GM10847 (cell line): ENCODE data around the gene RBM28.
A peak's percentile ranks its signal among the peaks of the same experiment; 100 is the strongest.

Experiments
- POLR2A ChIP-seq: IDR thresholded peaks from 2 replicates; pipeline ENCODE4 v1.6.1; 2011; ENCODE audit not compliant: insufficient read length; ENCODE audit errors: extremely low read depth

Gene RBM28, protein sequence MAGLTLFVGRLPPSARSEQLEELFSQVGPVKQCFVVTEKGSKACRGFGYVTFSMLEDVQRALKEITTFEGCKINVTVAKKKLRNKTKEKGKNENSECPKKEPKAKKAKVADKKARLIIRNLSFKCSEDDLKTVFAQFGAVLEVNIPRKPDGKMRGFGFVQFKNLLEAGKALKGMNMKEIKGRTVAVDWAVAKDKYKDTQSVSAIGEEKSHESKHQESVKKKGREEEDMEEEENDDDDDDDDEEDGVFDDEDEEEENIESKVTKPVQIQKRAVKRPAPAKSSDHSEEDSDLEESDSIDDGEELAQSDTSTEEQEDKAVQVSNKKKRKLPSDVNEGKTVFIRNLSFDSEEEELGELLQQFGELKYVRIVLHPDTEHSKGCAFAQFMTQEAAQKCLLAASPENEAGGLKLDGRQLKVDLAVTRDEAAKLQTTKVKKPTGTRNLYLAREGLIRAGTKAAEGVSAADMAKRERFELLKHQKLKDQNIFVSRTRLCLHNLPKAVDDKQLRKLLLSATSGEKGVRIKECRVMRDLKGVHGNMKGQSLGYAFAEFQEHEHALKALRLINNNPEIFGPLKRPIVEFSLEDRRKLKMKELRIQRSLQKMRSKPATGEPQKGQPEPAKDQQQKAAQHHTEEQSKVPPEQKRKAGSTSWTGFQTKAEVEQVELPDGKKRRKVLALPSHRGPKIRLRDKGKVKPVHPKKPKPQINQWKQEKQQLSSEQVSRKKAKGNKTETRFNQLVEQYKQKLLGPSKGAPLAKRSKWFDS

DNA sequence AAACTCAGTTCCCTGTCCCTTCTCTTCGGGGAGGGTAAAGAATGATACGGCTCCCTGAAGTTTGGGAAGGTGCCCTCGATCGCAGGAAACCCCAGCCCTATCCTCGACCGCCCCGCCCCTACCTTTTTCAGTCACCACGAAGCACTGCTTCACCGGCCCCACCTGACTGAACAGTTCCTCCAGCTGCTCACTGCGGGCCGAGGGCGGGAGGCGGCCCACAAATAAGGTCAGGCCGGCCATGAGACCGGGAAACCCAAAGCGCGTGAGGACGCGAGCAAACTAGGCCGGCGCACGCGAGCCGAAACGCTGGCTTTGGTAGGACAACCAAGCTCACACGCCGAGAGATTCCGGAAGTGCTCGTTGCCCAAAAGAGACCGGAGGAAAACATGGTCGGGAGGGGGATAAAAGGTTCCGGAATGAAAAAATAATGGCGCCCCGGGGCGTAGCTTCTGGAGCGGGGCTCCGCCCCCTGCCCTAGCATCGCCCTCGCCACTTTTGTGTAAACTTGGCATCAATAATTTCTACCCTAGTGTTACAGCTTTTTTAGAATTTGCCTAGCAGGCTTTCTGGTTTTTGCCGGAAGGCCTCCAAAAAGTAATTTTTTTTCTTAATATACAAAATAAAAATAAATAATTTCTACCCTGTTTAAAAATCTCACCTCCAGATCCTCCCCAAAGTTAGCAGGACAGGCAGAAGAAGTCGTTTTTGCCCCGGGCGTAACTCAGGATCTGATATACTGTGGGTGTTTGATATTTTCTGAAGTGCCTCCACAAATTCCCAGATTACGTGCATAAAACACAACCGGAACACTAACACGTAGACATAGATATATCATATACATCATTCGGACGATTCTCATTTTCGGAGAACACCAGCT lies at the start of gene RBM28:
TSS of gene RBM28 (minus strand) at position 355 of the 877 bp plus-strand sequence. CDS start at position 240, 115 bp downstream.
- TF ChIP-seq POLR2A = peak; percentile 82

DNA sequence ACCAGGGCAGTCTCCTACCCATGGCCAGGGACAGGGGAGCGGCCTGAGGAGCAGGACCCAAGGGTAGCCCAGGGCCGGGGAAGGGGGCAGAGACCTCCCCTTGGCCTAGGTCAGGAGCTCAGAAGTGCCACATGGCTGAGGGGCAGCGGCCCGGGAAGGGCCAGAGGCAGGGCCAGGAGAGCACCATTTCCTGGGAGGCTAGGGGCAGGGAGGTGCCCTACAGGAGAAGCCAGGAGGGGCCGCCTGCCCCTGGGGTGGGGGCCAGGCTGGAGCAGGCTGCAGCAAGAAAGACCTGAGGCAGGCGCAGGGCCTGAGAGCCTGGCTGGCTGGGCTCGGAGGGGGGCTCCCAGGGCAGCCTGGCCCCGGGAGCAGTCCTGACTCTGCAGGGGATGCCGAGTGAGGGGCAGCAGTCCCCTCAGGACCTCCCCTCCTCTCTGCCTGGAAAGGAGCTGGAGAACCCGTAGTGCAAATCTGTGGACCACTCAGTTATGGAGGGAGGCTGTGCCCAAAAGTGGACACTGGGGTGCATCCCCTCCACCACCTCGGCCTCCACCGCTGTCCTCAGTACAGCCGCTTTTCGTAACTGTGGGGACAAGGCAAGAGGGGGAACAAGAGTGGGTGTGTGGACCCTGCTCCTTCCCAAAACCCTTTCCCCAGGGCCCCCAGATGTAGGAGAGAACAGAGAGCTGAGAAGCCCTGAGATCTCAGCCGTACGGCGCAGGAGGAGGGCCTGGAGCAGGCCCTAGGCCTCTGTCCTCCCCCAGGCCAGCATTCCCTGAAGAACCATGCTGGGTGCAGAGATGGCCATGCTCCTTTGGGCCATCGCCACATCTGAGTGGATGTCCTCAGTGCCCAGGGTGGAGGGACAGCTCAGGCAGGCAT lies 49.0 kb upstream of the RBM28 start:
- TF ChIP-seq POLR2A = no peak

DNA sequence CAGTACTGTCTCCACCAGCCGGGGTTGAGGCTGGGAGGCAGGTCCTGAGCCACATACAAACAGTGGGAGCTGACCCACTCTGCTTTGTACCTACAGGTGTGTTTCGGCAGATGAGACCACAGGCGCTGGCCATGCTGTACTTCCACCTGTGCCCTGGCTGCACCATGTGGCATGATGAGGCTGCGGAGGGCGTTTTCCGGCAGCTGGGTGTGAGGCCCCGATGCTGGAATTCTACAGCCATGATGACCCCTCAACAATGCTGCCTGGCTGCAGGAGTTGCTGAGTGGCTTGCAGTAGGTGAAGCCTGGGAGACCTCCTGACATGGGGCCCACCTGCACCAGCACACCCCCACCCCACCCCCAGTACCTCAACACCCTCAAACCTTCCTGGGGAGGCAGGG lies 48.1 kb upstream of the RBM28 start:
- TF ChIP-seq POLR2A = no peak

DNA sequence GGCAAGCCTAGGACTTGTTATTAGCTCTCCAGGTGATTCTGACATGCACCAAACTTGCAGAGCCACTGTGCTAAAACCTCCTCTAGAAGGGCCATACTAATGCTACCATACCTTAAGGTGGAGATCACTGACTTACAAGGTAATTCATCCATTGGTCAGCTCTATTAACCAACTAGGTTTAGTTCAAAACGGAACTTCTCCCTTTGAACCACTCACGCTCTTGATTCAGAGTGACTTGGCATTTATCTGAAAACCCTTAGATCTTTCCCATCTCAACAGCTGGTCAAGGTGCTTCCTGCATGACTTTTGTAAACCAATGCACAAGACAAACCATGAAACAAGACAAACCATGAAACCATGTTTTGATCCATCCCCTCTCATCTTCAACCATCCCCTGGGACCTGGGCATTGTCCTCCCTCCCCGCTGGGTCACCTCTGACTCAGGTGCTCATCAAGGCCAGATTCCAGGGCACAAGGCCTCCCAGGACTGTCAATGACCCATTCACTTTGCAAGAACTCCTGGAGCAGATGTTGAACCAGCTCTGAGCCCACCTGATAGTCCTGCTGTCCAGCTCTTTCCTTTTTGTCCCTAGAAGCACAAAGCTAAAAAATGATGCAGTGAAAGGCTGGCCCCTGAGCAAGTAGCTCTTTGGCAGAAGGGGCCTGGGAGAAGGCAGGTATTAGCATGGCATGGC lies 47.3 kb upstream of the RBM28 start:
- no peak for TF ChIP-seq POLR2A

DNA sequence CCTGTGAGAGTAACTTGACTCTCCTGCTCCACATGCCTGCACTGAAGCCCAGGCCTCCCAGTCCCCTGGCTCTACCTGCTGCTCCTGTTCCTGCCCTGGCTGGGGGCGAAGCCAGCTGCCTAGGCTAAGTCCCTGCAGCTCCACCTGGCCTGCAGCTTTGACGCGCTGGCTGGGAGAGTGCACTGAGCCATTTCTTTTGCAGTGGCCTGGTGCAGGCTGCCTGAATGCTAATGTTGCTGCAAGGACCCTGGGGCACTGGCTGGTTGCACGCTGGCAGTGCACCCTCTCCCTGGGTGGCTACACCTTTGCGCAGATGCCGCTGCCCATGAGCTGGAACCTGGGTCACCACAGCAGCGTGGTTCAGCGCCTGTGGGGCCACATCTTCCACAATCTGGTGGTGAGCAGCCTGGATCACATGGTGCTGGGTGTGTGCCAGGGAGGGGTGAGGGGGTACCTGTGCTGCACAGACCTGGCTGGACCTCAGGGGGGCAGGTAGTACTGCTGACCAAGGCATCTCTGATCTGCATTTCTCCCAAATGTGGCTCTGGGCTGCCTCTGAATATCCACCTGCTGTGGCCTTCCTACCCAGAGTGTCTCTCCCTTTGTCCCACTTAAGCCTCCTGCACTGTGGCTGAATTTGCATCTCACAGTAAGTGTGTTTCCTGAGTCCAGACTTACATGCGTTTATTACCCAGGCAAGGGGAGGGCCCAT lies 46.1 kb upstream of the RBM28 start:
- no peak for TF ChIP-seq POLR2A

DNA sequence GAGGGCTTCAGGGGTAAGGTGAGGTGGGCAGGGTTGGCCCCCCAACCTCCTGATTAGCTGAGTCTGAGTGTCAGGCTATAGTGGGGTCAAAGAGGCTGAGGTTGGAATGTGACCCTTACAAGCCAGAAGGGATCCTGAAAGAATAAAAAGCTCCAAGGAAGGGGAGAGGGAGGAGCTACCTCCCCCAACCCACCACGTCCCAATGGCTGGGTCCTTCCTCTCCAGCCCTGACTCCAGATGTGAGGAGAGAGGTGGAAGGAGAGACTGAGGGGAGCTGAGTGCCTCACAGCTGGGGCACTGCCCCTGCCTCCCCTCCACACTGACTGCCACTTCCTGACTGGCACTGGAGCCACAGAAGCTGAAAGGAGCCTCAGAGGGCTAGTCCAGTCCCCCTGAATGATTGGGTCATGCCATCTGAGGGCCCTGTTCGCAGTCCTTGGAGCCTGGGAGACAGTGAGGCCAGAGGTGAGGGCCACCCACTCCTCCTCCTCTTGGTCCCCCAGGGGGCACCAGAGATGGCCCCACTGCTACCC lies 45.4 kb upstream of the RBM28 start:
- TF ChIP-seq POLR2A = no peak

DNA sequence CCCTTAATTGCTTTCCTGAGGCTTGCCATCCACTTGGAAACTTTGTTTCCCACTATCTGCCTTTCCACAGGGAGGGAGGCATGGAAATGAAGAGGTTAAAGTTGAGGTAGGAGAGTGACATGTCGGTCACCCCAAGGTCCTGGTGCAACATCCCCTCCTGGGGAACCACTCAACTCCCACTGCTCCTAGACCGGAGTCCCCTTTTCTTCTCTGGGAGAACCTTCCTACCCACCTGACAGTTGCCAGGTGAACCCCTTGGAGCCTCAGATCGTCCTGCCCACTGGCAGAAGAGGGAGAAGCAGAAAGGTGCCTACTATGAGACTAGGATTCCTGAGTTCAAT lies 44.4 kb upstream of the RBM28 start:
- TF ChIP-seq POLR2A = no peak

DNA sequence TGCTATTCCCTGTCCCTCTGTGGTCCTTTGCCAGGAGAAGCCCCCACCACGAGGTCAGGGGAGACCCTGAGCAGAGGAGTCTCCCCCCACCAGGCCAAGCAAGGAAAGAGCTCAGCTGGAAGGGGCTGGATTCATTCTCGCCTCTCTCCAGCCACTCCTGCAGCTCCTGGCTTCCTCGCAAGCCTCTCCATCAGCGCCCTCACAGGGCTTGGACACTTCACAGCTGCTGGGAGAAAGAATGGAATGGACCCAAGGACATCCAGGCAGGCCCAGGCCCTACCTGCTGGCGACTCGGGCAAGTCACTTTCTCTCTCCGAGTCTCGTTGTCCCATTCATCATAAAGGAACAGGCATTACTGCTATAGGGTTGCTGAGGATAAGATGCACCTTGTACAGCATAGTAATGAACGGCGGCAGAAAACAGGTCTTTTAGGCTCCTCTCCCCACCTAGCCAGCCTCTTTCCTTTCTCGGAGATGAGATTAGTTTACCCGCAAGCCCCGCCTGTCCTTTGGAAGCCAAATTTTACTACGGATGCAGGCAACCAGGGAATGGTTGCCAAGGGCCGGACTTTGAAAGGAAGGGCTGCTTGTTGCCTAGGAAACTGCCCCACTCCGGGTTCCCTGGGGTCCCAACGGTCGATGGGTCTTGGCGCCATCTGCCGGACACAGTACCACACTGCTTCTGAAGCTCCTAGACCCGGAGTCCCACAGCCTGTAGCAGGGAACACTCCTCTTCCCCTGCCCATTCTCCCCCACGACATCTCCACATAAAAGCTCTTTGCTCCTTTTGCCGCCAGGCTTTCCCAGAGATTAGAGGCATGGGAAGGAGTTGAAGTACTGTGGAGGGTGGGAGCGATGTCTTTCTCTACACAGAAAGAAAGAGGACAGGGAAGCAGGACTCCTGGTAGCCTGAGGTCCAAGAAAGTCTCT lies 43.8 kb upstream of the RBM28 start:
- no peak for TF ChIP-seq POLR2A

DNA sequence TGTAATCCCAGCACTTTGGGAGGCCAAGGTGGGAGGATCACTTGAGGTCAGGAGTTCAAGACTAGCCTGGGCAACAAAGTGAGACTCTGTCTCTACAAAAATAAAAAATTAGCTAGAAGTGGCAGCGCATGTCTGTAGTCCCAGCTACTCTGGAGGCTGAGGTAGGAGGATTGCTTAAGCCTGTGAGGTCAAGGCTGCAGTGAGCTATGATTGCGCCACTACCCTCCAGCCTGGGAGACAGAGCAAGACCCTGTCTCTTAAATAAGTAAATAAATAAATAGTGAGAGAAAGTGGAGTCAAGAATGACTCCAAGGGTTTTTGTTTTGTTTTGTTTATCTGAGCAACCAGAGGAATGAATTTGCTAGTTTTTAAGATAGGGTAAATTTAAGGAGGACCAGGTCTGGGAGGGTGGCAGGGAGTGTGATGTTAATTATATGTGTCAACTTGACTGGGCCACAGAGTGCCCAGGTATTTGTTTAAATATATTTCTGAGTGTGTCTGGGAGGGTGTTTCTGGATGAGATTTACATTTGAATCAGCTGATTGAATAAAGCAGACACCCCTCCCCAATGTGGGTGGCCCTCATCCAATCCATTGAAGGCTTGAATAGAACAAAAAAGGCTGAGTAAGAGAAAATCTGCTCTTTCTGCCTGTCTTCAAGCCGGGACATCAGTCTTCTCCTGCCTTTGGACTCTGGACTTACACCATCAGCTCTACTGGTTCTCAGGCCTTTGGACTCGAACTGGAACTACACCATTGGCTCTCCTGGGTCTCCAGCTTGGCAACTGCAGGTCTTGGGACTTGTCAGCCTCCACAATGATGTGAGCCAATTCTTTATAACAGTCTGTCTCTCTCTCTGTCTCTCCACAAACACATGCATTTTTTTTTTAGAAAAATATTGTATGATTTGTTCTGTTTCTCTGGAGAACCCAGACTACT lies 42.5 kb upstream of the RBM28 start:
- no peak for TF ChIP-seq POLR2A

DNA sequence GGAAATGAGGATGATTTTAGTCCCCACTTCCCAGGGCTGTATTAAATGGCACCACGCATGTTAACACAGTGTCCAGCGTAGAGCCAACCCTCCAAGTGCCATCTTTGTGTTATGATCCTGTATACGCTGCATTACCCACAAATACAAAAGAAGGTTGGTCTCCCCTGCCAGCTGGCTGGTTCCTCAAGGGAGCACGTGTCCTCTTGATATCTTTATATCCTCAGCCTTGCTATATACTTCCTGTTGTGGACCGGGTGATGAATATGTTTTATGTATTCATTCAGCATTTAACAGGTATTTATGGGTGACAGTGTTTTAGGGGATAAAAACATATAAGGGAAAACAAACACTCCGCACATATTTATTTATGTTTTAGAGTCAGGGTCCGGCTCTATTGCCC lies 41.0 kb upstream of the RBM28 start:
- TF ChIP-seq POLR2A = no peak

DNA sequence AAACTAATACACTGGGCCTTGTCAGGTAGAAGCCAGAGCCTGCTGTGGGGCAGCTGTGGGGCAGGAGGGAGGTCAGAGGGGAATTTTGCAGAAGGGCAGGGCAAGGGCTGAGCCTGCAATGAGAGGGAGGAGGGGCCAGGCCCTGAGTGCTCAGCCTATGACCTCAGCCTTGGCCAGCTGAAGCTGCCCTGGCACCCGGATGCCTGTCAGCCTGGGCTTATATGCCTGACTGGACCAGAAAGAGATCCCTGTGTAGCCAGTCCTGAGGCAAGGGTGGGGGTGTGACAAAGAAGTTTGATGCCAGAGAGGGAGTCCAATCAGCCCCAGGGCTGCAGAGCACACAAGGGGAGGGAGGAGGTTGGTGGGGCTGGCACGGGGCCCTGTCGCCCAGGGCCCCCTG lies 40.1 kb upstream of the RBM28 start:
- TF ChIP-seq POLR2A = no peak
